Pancreas (tissue), 10 donors: ENCODE measurements around the gene PIP5K1B. TPM values are rescaled to one million over a fixed set of nuclear protein-coding genes. Genes with fewer than 3 reads are reported as not detected.

Source experiments
- ATAC-seq, 4 donors: fragments of 200-7000 bp; cut with Tn5 transposase; one replicate each; pipeline versions ENCODE4 v1.8.0 to v1.9.1; 2020; ENCODE audit warnings: mild to moderate bottlenecking in 4 of 4, moderate library complexity in 4 of 4
- DNase-seq, 6 donors: peaks; one replicate each; pipeline ENCODE4 v3.0.0-alpha.2; 2020
- FAIRE-seq: peaks from 2 replicates; lab custom pipeline; 2012; peaks lifted over from hg19 to GRCh38; lab: Jason Lieb, UNC
- H3K27ac ChIP-seq, 4 donors: fragments of 200-600 bp; sonication (generic); 1 replicate in 3 of 4; 2 replicates in 1 of 4; pipeline versions ENCODE4 v1.5.0 to v1.8.0; 2020
- H3K27me3 ChIP-seq, 4 donors: fragments of 200-600 bp; one replicate each; pipeline ENCODE4 v1.8.0; 2021
- H3K36me3 ChIP-seq, 3 donors: fragments of 200-600 bp; sonication (generic) in 1 of 3; one replicate each; pipeline versions ENCODE4 v1.5.0 to v1.8.0; 2020 to 2021
- H3K4me1 ChIP-seq, 3 donors: fragments of 200-600 bp; one replicate each; pipeline ENCODE4 v1.8.0; 2021
- H3K4me3 ChIP-seq, 4 donors: fragments of 200-600 bp; sonication (generic) in 2 of 4; one replicate each; pipeline versions ENCODE4 v1.5.0 to v1.8.0; 2020 to 2021
- H3K9me3 ChIP-seq, 4 donors: fragments of 200-600 bp; one replicate each; pipeline ENCODE4 v1.8.0; 2021
- WGBS, 2 donors: extraction: QIAGEN DNeasy Blood & Tissue Kit; methylation state at CpG; one replicate each; pipeline ENCODE4 v1.1.7; 2013; 5-methylcytosine and 5-hydroxymethylcytosine counted together
- intact Hi-C, 3 donors: fragments of 100-400 bp; cut with DNase I; formaldehyde crosslinking; loops; one replicate each; pipeline versions ENCODE4 v1.11.1 to v1.14.2; 2022
- polyA plus RNA-seq, 2 donors: library from polyadenylated mRNA; stranded (reverse); fragments of 200-250 nt; gene quantifications; one replicate each; pipeline ENCODE4 v1.2.3, GENCODE V29; 2013
- total RNA-seq, 6 donors: library from RNA; stranded (reverse); fragmentation: NEBNext Ultra II Directional in 4 of 6; extraction: Animal tissue kit (Norgen Biotek cat#: 25700) in 4 of 6; gene quantifications; one replicate each; pipeline versions ENCODE4 v1.2.1 to v1.2.4, GENCODE V29; 2021 to 2023
- TF ChIP-seq, protein P1 (sequence below), 4 donors: fragments of 200-600 bp; sonication (generic) in 3 of 4; IDR thresholded peaks; one replicate each; pipeline versions ENCODE4 v1.5.0 to v1.8.0; 2021; ENCODE audit warnings: antibody characterized with exemption in 4 of 4
- donor health status: healthy with polysubstance abuse.
- donor health status: DM: no; HTN: no; CAD: no; lungs with moderate emphysema.
- donor health status: DM: no; HTN: no; CAD: no.
- donor health status: control.
- donor health status: control.
- donor health status: Bipolar disorder and iron deficiency.
- donor health status: DM: yes; HTN: yes; CAD: no.
- donor health status: DM: no; HTN: no; CAD: no.
- donor health status: DM: no; HTN: no; CAD: no.
- donor health status: DM: yes; HTN: yes; CAD: no.

Gene PIP5K1B, protein sequence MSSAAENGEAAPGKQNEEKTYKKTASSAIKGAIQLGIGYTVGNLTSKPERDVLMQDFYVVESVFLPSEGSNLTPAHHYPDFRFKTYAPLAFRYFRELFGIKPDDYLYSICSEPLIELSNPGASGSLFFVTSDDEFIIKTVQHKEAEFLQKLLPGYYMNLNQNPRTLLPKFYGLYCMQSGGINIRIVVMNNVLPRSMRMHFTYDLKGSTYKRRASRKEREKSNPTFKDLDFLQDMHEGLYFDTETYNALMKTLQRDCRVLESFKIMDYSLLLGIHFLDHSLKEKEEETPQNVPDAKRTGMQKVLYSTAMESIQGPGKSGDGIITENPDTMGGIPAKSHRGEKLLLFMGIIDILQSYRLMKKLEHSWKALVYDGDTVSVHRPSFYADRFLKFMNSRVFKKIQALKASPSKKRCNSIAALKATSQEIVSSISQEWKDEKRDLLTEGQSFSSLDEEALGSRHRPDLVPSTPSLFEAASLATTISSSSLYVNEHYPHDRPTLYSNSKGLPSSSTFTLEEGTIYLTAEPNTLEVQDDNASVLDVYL
- total RNA-seq (1 to 10 TPM; 5.3 to 6.9 (median 6.4) TPM), polyA plus RNA-seq (1 to 10 TPM; 1.3 to 1.5 TPM)

DNA sequence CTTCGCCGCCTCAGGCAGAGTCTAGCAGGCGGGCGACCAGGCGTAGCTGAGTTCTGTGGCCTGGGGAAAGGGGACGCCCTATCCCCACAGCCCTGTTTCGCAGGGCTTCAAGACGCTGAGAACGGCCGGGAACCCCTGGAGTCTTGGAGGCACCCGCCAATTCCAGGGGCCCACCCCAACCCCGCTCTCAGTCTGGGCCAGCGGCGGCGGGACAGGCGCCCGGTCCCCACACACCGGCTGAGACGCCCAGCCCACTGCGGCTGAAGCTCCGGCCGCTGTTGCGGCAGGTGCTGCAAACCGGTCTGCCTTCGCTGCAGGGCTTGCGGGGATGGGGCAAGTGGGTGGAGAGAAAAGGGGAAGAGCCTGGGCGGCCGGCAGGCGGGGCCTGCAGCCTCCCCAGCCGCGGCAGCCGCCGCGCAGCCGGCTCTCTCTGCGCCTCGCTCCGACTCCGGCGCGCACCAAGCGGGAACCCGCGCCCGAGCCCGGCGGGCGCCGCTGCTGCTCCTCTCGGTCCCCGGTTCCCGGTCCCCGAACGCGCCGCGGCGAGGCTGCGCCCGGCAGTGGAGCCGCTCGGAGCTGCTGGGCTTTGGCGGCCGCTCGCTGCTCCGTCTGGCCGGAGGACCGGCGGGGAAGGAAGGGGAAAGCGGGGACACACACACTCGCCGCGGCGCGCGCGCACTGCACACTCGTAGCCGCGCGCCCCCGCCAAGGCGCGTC lies at the start of gene PIP5K1B:
PIP5K1B (plus strand) TSS at position 427 of the 717 bp plus-strand sequence. CDS start 117,375 bp downstream, outside the sequence.
- DNase-seq (peak; percentile 85 to 94 (median 88)), FAIRE-seq (no peak), ATAC-seq (peak; percentile 89 to 95 (median 94))
- intact Hi-C loops, result loop anchor here in 1 of 3 donors (10.0 kb wide), 1 partner anchor 300 kb away; no protein-coding TSS in a partner anchor
- WGBS, 2 donors, result 0% methylated on average over 48 to 84 of the region's 84 CpGs
- Histone ChIP-seq H3K9me3 (no peaks in the 10 kb centered on the region), H3K4me1 (peaks cover 0 to 2% (median 0%) of the 10 kb centered on the region in 3 donors), H3K27ac (peak within 1 kb of the TSS; percentile 68 to 90 (median 76)), H3K4me3 (peak within 1 kb of the TSS; percentile 60 to 79 (median 70)), H3K27me3 (no peaks in the 10 kb centered on the region), H3K36me3 (no peaks in the 10 kb centered on the region)
- TF ChIP-seq, protein P1, sequence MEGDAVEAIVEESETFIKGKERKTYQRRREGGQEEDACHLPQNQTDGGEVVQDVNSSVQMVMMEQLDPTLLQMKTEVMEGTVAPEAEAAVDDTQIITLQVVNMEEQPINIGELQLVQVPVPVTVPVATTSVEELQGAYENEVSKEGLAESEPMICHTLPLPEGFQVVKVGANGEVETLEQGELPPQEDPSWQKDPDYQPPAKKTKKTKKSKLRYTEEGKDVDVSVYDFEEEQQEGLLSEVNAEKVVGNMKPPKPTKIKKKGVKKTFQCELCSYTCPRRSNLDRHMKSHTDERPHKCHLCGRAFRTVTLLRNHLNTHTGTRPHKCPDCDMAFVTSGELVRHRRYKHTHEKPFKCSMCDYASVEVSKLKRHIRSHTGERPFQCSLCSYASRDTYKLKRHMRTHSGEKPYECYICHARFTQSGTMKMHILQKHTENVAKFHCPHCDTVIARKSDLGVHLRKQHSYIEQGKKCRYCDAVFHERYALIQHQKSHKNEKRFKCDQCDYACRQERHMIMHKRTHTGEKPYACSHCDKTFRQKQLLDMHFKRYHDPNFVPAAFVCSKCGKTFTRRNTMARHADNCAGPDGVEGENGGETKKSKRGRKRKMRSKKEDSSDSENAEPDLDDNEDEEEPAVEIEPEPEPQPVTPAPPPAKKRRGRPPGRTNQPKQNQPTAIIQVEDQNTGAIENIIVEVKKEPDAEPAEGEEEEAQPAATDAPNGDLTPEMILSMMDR (IDR thresholded peaks at IDR 0.05), result no peak

DNA sequence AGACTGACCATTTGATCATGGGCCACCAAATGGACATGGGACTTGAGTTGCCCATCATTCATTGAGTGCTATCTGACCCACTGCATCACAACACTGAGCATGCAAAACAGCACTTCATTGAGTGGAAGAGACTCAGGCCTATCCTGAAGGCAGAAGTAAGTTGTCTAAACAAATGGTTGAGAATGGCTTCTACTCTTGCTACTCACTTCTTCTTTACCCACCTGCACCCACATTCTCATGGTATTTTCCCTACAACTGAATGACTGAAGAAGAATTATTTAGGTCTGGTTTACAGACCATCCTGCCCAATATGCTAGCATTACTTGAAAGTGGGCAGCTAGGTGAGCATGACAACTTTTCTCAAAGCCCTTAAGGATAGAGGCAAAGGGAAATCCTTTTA lies 41.0 kb upstream of the PIP5K1B start:
- Histone ChIP-seq H3K9me3 (no peaks in the 10 kb centered on the region), H3K36me3 (no peaks in the 10 kb centered on the region), H3K27ac (no peak overlapping the region), H3K4me1 (no peaks in the 10 kb centered on the region), H3K27me3 (no peaks in the 10 kb centered on the region), H3K4me3 (no peak overlapping the region)
- DNase-seq, result no peak
- intact Hi-C loops, result no loop called here
- no peak for FAIRE-seq
- no peak for ATAC-seq
- TF ChIP-seq, protein P1 (IDR thresholded peaks at IDR 0.05), result no peak

DNA sequence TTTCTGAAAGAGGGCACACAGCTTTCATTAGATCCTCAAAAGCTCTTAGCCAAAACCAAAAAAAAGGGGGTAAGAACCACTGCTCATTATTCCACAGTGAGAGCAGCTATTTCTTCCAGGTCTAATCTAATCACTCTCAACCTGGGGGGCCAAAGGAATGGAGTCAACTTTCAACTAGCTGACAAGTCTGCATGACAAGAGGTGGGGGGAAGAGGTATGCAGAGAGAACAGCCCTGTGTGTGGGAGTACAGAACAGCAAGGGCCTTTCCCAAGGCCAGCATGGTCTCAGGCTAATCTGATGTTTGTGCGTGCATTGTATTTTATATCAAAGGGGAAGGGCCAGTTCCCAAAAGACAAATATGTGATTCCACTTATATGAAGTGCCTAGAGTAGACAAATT lies 36.9 kb upstream of the PIP5K1B start:
- no peaks in the 10 kb centered on the region for H3K4me1 ChIP-seq
- DNase-seq, result no peak
- H3K36me3 ChIP-seq, result no peaks in the 10 kb centered on the region
- no peak overlapping the region for H3K27ac ChIP-seq
- TF ChIP-seq, protein P1 (IDR thresholded peaks at IDR 0.05), result no peak
- no peaks in the 10 kb centered on the region for H3K9me3 ChIP-seq
- WGBS, 2 donors, result 75 to 80% methylated on average over 1 of the region's 1 CpG
- no peaks in the 10 kb centered on the region for H3K27me3 ChIP-seq
- H3K4me3 ChIP-seq, result no peak overlapping the region
- no peak for ATAC-seq
- intact Hi-C loops, result no loop called here
- FAIRE-seq, result no peak

DNA sequence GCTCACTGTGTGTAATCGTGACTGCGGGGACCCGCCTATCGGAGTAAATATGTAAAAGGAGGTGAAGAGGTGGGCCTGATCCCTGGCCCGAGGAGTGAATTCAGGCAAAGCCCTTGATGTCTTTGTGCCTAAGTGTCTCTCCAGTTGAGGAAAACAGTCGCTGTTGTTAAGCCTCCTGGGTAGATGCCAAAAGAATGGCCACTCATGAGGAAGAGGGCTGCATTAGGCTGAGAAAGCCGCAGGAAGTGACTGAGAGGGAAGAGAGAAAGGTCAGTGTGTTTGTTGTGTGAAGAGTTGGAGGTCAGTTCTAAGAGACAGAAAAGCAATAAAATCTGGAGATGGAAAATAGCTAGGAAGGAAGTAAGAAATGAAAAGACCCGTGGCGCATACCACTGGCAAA lies 35.8 kb upstream of the PIP5K1B start:
- H3K27ac ChIP-seq, result no peak overlapping the region
- FAIRE-seq (no peak), DNase-seq (no peak), ATAC-seq (no peak)
- H3K9me3 ChIP-seq, result no peaks in the 10 kb centered on the region
- intact Hi-C loops, result no loop called here
- no peaks in the 10 kb centered on the region for H3K4me1 ChIP-seq
- TF ChIP-seq, protein P1 (IDR thresholded peaks at IDR 0.05), result no peak
- no peak overlapping the region for H3K4me3 ChIP-seq
- no peaks in the 10 kb centered on the region for H3K36me3 ChIP-seq
- 76 to 78% methylated on average over 9 of the region's 9 CpGs for WGBS, 2 donors
- no peaks in the 10 kb centered on the region for H3K27me3 ChIP-seq
